HL-60 (cell line): ENCODE results near the gene BRD8.

Experiments used
- DNase-seq, 2 experiments: peaks; one replicate each; pipeline ENCODE4 v3.0.0-alpha.2; 2010 to 2020; ENCODE audit warnings: low read depth in 1 of 2, low spot score in 1 of 2
- H3K27ac ChIP-seq: fragments of 250-450 bp; sonication (Bioruptor Pico); replicated peaks from 2 replicates; pipeline ENCODE4 v1.5.1; 2020; ENCODE audit warnings: mild to moderate bottlenecking, moderate library complexity
- H3K27me3 ChIP-seq: fragments of 250-450 bp; sonication (Bioruptor Pico); 2 replicates; pipeline ENCODE4 v1.5.1; 2021; ENCODE audit warnings: mild to moderate bottlenecking, moderate library complexity; ENCODE audit not compliant: insufficient read depth, poor library complexity, severe bottlenecking
- H3K4me3 ChIP-seq: replicated peaks from 2 replicates; pipeline ENCODE4 v1.5.1; 2011; ENCODE audit warnings: mild to moderate bottlenecking, control low read depth, low read length; ENCODE audit not compliant: insufficient read depth
- GABPA ChIP-seq: IDR thresholded peaks from 2 replicates; pipeline ENCODE4 v1.6.1; 2012; ENCODE audit warnings: low read depth
- POLR2AphosphoS5 ChIP-seq: IDR thresholded peaks from 2 replicates; pipeline ENCODE4 v1.6.1; 2012; ENCODE audit warnings: low read depth
- SPI1 ChIP-seq: IDR thresholded peaks from 2 replicates; pipeline ENCODE4 v1.6.1; 2012; ENCODE audit warnings: low read depth, mild to moderate bottlenecking, borderline replicate concordance
- TF ChIP-seq, protein P1 (sequence below): IDR thresholded peaks from 2 replicates; pipeline ENCODE4 v1.6.1; 2012; ENCODE audit warnings: low read depth; ENCODE audit not compliant: insufficient replicate concordance
- TF ChIP-seq, protein P2 (sequence below): IDR thresholded peaks from one replicate; pipeline ENCODE4 v1.5.1; 2011; ENCODE audit warnings: low read length, control low read depth, inconsistent platforms; ENCODE audit not compliant: insufficient read depth

The BRD8 gene

DNA sequence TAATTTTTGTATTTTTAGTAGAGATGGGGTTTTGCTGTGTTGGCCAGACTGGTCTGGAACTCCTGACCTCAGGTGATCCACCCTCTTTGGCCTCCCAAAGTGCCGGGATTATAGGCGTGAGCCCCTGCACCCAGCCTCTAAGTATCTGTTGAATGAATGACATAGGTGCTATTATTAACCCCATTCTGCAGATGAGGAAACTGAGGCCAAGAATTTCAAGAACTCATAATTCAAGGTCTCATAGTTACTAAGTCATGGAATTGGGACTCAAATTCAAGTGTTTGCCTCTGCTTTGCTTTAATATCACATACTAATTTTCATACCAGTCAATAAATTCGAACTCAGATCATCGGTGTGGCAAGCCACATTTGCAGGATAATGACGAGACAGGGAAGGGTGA, 2.4 kb upstream of the BRD8 start:
- DNase-seq: no peak
- TF ChIP-seq GABPA: no peak
- TF ChIP-seq SPI1: no peak
- TF ChIP-seq, protein P1, sequence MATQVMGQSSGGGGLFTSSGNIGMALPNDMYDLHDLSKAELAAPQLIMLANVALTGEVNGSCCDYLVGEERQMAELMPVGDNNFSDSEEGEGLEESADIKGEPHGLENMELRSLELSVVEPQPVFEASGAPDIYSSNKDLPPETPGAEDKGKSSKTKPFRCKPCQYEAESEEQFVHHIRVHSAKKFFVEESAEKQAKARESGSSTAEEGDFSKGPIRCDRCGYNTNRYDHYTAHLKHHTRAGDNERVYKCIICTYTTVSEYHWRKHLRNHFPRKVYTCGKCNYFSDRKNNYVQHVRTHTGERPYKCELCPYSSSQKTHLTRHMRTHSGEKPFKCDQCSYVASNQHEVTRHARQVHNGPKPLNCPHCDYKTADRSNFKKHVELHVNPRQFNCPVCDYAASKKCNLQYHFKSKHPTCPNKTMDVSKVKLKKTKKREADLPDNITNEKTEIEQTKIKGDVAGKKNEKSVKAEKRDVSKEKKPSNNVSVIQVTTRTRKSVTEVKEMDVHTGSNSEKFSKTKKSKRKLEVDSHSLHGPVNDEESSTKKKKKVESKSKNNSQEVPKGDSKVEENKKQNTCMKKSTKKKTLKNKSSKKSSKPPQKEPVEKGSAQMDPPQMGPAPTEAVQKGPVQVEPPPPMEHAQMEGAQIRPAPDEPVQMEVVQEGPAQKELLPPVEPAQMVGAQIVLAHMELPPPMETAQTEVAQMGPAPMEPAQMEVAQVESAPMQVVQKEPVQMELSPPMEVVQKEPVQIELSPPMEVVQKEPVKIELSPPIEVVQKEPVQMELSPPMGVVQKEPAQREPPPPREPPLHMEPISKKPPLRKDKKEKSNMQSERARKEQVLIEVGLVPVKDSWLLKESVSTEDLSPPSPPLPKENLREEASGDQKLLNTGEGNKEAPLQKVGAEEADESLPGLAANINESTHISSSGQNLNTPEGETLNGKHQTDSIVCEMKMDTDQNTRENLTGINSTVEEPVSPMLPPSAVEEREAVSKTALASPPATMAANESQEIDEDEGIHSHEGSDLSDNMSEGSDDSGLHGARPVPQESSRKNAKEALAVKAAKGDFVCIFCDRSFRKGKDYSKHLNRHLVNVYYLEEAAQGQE: no peak
- TF ChIP-seq, protein P2, sequence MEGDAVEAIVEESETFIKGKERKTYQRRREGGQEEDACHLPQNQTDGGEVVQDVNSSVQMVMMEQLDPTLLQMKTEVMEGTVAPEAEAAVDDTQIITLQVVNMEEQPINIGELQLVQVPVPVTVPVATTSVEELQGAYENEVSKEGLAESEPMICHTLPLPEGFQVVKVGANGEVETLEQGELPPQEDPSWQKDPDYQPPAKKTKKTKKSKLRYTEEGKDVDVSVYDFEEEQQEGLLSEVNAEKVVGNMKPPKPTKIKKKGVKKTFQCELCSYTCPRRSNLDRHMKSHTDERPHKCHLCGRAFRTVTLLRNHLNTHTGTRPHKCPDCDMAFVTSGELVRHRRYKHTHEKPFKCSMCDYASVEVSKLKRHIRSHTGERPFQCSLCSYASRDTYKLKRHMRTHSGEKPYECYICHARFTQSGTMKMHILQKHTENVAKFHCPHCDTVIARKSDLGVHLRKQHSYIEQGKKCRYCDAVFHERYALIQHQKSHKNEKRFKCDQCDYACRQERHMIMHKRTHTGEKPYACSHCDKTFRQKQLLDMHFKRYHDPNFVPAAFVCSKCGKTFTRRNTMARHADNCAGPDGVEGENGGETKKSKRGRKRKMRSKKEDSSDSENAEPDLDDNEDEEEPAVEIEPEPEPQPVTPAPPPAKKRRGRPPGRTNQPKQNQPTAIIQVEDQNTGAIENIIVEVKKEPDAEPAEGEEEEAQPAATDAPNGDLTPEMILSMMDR: no peak
- no peak for TF ChIP-seq POLR2AphosphoS5
- Histone ChIP-seq H3K27ac (no peak overlapping the region), H3K27me3 (no peaks in the 10 kb centered on the region), H3K4me3 (no peak overlapping the region)

DNA sequence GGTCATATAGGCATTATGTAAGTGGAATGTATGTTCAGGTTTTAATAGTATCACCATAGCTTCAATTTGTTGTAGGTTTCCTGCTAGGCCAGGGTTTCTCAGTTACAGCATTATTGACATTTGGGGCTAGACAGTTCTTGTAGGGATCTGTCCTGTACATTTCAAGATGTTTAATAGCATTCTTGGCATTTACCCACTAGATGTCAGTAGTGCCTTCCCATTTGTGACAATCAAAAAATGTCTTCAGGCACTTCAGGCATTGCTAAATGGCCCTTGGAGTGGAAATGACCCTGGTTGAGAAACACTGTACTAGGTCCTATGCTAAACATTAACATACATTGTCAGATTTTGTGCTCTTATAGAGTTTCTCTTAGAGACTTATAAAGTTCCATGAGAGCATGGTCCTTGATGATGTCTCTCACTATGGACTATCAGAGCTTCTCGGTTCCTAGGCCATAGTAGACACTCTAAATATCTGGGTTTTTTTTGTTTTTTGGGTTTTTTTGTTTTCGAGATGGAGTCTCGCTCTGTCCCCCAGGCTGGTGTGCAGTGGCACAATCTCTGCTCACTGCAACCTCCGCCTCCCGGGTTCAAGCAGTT, 1.9 kb upstream of the BRD8 start:
- TF ChIP-seq GABPA: no peak
- no peak for TF ChIP-seq POLR2AphosphoS5
- no peak for TF ChIP-seq SPI1
- TF ChIP-seq, protein P1: no peak
- TF ChIP-seq, protein P2: peak; percentile 27
- H3K27me3 ChIP-seq: no peaks in the 10 kb centered on the region
- DNase-seq: peak; percentile 44 to 63
- no peak overlapping the region for H3K27ac ChIP-seq
- peak overlapping the region; percentile 60 for H3K4me3 ChIP-seq

DNA sequence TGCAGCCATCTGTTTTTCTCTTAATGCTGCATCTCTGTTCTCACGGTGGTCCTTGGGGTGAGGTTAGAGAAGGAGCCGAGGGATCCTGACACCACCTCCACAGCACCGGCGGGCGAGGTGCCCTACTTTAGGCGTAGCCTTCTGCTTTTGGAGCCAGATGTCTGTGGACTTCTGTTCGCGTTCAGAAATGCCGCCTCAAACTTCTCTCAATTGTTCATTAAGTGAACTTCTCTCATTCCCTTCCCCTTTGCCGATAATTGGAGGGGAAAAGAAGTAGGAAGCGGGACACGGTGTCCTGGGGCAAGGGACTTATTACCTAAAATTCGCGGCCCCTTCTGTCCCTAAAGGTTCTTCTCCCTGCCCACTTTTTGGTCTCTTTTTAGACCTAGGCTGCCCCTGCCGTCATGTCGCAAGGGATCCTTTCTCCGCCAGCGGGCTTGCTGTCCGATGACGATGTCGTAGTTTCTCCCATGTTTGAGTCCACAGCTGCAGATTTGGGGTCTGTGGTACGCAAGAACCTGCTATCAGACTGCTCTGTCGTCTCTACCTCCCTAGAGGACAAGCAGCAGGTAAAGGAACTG, 937 bp upstream of the BRD8 start:
- Histone ChIP-seq H3K27me3 (no peaks in the 10 kb centered on the region), H3K27ac (peak overlapping the region; percentile 92), H3K4me3 (peak overlapping the region; percentile 60)
- TF ChIP-seq, protein P1: no peak
- TF ChIP-seq, protein P2: no peak
- TF ChIP-seq POLR2AphosphoS5 (no peak), SPI1 (no peak), GABPA (no peak)
- peak in 1 of 2 experiments; percentile 8 for DNase-seq
